ENCODE results near the gene SLC5A4.
"Not testable (repeated sequence)": the region's sequence is repeated elsewhere in the genome, so short reads cannot be mapped to it uniquely, and the experiment has no call there.

The SLC5A4 gene

DNA sequence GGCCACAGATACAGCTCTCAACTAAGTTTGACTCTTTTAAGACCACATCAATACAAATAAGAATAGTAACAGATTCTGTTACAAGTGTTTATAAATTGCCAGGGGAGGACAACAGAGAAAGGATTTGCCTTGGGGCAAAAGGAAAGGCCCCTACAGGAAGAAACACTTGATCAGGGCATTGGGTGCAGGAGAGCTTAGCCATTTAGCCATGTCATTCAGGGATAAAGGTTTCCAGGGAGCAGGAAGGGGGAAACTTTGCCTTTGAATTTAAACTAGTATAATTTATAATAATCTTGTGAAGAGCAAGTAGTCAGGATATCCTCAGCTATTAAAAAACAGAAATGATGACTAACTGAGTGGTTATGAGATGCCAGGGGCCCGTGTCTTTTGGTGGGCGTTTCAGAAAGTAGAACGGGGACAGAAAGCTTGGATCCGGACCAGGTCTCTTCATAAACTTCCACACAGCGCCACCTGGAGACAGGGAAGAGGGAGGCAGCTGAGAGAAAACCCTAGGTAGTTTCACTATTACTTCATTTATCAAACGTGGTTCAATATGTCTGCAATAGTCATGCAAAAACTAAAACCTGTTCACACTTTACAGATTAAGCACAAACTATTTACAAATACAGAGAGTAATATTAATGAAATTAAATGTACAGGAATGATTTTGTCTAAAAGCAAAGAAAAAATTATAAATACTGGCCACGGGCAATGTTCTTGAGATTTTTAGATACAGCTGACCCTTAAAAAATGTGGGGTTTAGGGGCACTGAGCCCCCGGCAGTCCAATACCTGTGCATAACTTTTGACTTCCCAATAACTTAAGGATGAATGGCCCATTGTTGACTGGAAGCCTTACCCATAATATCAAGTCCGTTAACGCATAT lies 11.0 kb upstream of the SLC5A4 start:
- Histone ChIP-seq H4K20me1 (ENCODE audit: insufficient read depth, low read length) (no peaks in the 10 kb centered on the region), H3K9me3 (ENCODE audit: insufficient read depth, low read length) (no peaks in the 10 kb centered on the region), H3K27me3 (ENCODE audit: low read depth, low read length) (no peaks in the 10 kb centered on the region), H3K4me1 (ENCODE audit: low read length) (no peaks in the 10 kb centered on the region), H3K9ac (ENCODE audit: low read length) (no peak overlapping the region), H3K4me3 (ENCODE audit: low read length) (peak overlapping the region; percentile 17; the same call in 1 of the 2 replicates), H3K4me2 (ENCODE audit: low read length) (peak overlapping the region; percentile 49), H3K36me3 (replicated peaks; ENCODE audit: low read depth, low read length) (no peaks in the 10 kb centered on the region), H2AFZ (ENCODE audit: low read depth, low read length) (peak overlapping the region; percentile 9; the same call in 1 of the 2 replicates), H3K27ac (ENCODE audit: low read length) (no peak overlapping the region), H3K79me2 (ENCODE audit: low read length) (no peaks in the 10 kb centered on the region)
- TF ChIP-seq EZH2phosphoT487 (IDR thresholded peaks at IDR 0.05; ENCODE audit: low read depth), result no peak
- TF ChIP-seq, protein P1, sequence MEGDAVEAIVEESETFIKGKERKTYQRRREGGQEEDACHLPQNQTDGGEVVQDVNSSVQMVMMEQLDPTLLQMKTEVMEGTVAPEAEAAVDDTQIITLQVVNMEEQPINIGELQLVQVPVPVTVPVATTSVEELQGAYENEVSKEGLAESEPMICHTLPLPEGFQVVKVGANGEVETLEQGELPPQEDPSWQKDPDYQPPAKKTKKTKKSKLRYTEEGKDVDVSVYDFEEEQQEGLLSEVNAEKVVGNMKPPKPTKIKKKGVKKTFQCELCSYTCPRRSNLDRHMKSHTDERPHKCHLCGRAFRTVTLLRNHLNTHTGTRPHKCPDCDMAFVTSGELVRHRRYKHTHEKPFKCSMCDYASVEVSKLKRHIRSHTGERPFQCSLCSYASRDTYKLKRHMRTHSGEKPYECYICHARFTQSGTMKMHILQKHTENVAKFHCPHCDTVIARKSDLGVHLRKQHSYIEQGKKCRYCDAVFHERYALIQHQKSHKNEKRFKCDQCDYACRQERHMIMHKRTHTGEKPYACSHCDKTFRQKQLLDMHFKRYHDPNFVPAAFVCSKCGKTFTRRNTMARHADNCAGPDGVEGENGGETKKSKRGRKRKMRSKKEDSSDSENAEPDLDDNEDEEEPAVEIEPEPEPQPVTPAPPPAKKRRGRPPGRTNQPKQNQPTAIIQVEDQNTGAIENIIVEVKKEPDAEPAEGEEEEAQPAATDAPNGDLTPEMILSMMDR (IDR thresholded peaks at IDR 0.05; ENCODE audit: low read depth, low read length), result peak; percentile 90

DNA sequence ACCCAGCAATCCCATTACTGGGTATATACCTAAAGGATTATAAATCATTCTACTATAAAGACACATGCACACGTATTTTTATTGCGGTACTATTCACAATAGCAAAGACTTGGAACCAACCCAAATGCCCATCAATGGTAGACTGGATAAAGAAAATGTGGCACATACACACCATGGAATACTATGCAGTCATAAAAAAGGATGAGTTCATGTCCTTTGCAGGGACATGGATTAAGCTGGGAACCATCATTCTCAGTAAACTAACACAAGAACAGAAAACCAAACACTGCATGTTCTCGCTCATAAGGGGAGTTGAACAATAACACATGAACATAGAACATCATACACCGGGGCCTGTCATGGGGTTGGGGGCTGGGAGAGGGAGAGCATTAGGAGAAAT lies 8.5 kb upstream of the SLC5A4 start:
- H3K27me3 ChIP-seq (ENCODE audit: low read depth, low read length); H3K36me3 ChIP-seq (replicated peaks; ENCODE audit: low read depth, low read length); H4K20me1 ChIP-seq (ENCODE audit: insufficient read depth, low read length); H3K9ac ChIP-seq (ENCODE audit: low read length); H3K27ac ChIP-seq (ENCODE audit: low read length); H2AFZ ChIP-seq (ENCODE audit: low read depth, low read length); H3K4me3 ChIP-seq (ENCODE audit: low read length); H3K4me2 ChIP-seq (ENCODE audit: low read length); H3K9me3 ChIP-seq (ENCODE audit: insufficient read depth, low read length); H3K79me2 ChIP-seq (ENCODE audit: low read length); H3K4me1 ChIP-seq (ENCODE audit: low read length): not testable (repeated sequence)

DNA sequence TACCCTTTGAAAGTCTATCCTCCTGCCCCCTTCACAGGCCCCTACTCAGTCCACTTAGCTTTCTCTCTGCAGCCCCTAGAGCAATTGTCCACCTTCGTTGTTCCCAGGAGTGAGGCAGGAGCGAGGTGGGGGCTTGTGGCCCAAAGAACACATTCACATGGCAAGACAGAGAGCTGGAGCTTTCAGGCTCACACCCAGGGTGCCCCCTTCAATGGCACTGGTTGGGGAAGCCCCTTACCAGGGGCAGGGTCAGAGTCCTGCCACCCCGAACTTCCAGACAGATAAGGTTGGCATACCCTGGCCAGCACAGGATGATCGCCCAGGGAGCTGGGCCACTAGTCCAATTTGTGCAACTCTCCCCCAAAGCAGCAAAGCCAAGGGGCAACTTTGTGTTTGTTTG lies 6.2 kb upstream of the SLC5A4 start:
- Histone ChIP-seq H3K36me3 (replicated peaks; ENCODE audit: low read depth, low read length) (no peaks in the 10 kb centered on the region), H2AFZ (ENCODE audit: low read depth, low read length) (no peak overlapping the region), H4K20me1 (ENCODE audit: insufficient read depth, low read length) (no peaks in the 10 kb centered on the region), H3K27ac (ENCODE audit: low read length) (no peak overlapping the region), H3K4me1 (ENCODE audit: low read length) (no peaks in the 10 kb centered on the region), H3K4me2 (ENCODE audit: low read length) (no peak overlapping the region), H3K9ac (ENCODE audit: low read length) (no peak overlapping the region), H3K27me3 (ENCODE audit: low read depth, low read length) (peaks cover 23% of the 10 kb centered on the region), H3K79me2 (ENCODE audit: low read length) (no peaks in the 10 kb centered on the region), H3K9me3 (ENCODE audit: insufficient read depth, low read length) (no peaks in the 10 kb centered on the region), H3K4me3 (ENCODE audit: low read length) (no peak overlapping the region)
- TF ChIP-seq, protein P1 (IDR thresholded peaks at IDR 0.05; ENCODE audit: low read depth, low read length), result no peak

DNA sequence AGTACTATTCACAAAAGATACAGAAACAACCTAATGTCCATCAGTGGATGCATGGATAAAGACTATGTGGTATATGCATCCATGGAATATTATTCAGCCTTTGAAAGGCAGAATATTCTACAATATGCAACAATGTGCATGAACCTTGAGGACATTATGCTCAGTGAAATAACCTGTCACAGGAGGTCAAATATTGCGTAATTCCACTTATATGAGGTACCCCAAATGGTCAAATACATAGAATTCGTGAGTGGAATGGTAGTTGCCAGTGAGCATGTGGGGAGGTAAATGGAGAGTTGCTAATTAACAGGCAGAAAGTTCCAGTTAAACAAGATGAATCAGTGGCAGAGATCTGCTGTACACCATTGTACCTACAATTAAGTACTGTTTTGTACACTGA lies 3.6 kb upstream of the SLC5A4 start:
- no peak overlapping the region for H3K4me2 ChIP-seq (ENCODE audit: low read length)
- no peak overlapping the region for H2AFZ ChIP-seq (ENCODE audit: low read depth, low read length)
- no peaks in the 10 kb centered on the region for H3K36me3 ChIP-seq (replicated peaks; ENCODE audit: low read depth, low read length)
- no peak overlapping the region for H3K4me3 ChIP-seq (ENCODE audit: low read length)
- no peaks in the 10 kb centered on the region for H4K20me1 ChIP-seq (ENCODE audit: insufficient read depth, low read length)
- no peak overlapping the region for H3K27ac ChIP-seq (ENCODE audit: low read length)
- TF ChIP-seq EZH2phosphoT487 (IDR thresholded peaks at IDR 0.05; ENCODE audit: low read depth), result no peak
- TF ChIP-seq, protein P1 (IDR thresholded peaks at IDR 0.05; ENCODE audit: low read depth, low read length), result no peak
- no peaks in the 10 kb centered on the region for H3K9me3 ChIP-seq (ENCODE audit: insufficient read depth, low read length)
- H3K4me1 ChIP-seq (ENCODE audit: low read length), result no peaks in the 10 kb centered on the region
- H3K27me3 ChIP-seq (ENCODE audit: low read depth, low read length), result peaks cover 30% of the 10 kb centered on the region
- no peak overlapping the region for H3K9ac ChIP-seq (ENCODE audit: low read length)
- no peaks in the 10 kb centered on the region for H3K79me2 ChIP-seq (ENCODE audit: low read length)
